B cell (primary cell): Measurements from ENCODE around the gene TCEAL9. TPM values are rescaled to one million over a fixed set of nuclear protein-coding genes. Genes with fewer than 3 reads are reported as not detected.

Source experiments
- ATAC-seq: fragments of 200-7000 bp; cut with Tn5 transposase; one replicate; pipeline ENCODE4 v1.10.0; 2021; ENCODE audit warnings: low read depth, mild to moderate bottlenecking, moderate number of reproducible peaks, moderate library complexity
- CTCF ChIA-PET: fragments of 350-600 bp; sonication (Branson Sonifier 250); formaldehyde crosslinking; loops from one replicate; lab custom pipeline; 2021; ENCODE audit warnings: antibody characterized with exemption, inconsistent platforms; lab: Charles Lee
- POLR2A ChIA-PET: fragments of 350-600 bp; sonication (Branson Sonifier 250); formaldehyde crosslinking; loops from one replicate; lab custom pipeline; 2021; ENCODE audit warnings: antibody characterized with exemption; lab: Charles Lee
- DNase-seq: peaks from one replicate; pipeline ENCODE4 v3.0.0; 2013
- H2AFZ ChIP-seq: 2 replicates; pipeline ENCODE4 v1.6.1; 2012; ENCODE audit warnings: mild to moderate bottlenecking, low read depth, low read length; ENCODE audit not compliant: insufficient read depth, poor library complexity, severe bottlenecking
- H3K27ac ChIP-seq, 2 donors: 1 replicate in 1 of 2; 2 replicates in 1 of 2; pipeline ENCODE4 v1.5.1; 2012 to 2013; ENCODE audit warnings: low read length in 2 of 2, mild to moderate bottlenecking in 2 of 2, moderate library complexity in 1 of 2
- H3K27me3 ChIP-seq, 4 experiments: fragments of 200-600 bp in 1 of 4; sonication (generic) in 1 of 4; replicated peaks in 1 of 4; 1 replicate in 2 of 4; 2 replicates in 2 of 4; pipeline versions ENCODE4 v1.6.1 to v1.7.0; 2013 to 2016; ENCODE audit warnings: low read length in 3 of 4, mild to moderate bottlenecking in 2 of 4, mixed read lengths in 1 of 4, moderate library complexity in 1 of 4; ENCODE audit not compliant: insufficient read depth in 4 of 4, control insufficient read depth in 3 of 4; ENCODE audit errors: control extremely low read depth in 1 of 4
- H3K36me3 ChIP-seq, 2 experiments: replicated peaks in 1 of 2; 1 replicate in 1 of 2; 2 replicates in 1 of 2; pipeline versions ENCODE4 v1.6.1 to v1.7.1; 2013; ENCODE audit warnings: low read length in 1 of 2; ENCODE audit not compliant: insufficient read depth in 2 of 2, control insufficient read depth in 1 of 2; ENCODE audit errors: control extremely low read depth in 1 of 2, extremely low read depth in 1 of 2
- H3K4me1 ChIP-seq, 2 donors: fragments of 200-600 bp in 1 of 2; sonication (generic) in 1 of 2; 1 replicate in 1 of 2; 2 replicates in 1 of 2; pipeline versions ENCODE4 v1.5.1 to v1.6.1; 2013 to 2017; ENCODE audit warnings: low read length in 2 of 2; ENCODE audit not compliant: control insufficient read depth in 2 of 2, insufficient read depth in 2 of 2
- H3K4me2 ChIP-seq: replicated peaks from 2 replicates; pipeline ENCODE3; 2012; ENCODE audit warnings: mild to moderate bottlenecking, low read depth, low read length; ENCODE audit not compliant: poor library complexity, severe bottlenecking
- H3K4me3 ChIP-seq, 5 experiments: fragments of 200-600 bp in 1 of 5; sonication (generic) in 1 of 5; 1 replicate in 3 of 5; 2 replicates in 2 of 5; pipeline versions ENCODE4 v1.5.1 to v1.7.0; 2011 to 2016; ENCODE audit warnings: low read length in 4 of 5, mild to moderate bottlenecking in 4 of 5, low read depth in 2 of 5, control low read depth in 1 of 5, moderate library complexity in 1 of 5; ENCODE audit not compliant: insufficient read depth in 1 of 5; ENCODE audit errors: control extremely low read depth in 1 of 5, extremely low read depth in 1 of 5
- H3K79me2 ChIP-seq: fragments of 200-600 bp; sonication (generic); one replicate; pipeline ENCODE4 v1.6.0; 2016; ENCODE audit warnings: low read length; ENCODE audit not compliant: control insufficient read depth, insufficient read depth
- H3K9ac ChIP-seq: fragments of 200-600 bp; sonication (generic); 2 replicates; pipeline ENCODE4 v1.6.1; 2017; ENCODE audit warnings: mild to moderate bottlenecking, low read length, moderate library complexity
- H3K9me3 ChIP-seq, 3 donors: one replicate each; pipeline versions ENCODE4 v1.6.1 to v1.7.1; 2013; ENCODE audit warnings: low read length in 2 of 3; ENCODE audit not compliant: control insufficient read depth in 2 of 3, insufficient read depth in 1 of 3; ENCODE audit errors: control extremely low read depth in 1 of 3
- H4K20me1 ChIP-seq: 2 replicates; pipeline ENCODE4 v1.6.0; 2012; ENCODE audit warnings: mild to moderate bottlenecking, low read length; ENCODE audit not compliant: insufficient read depth, control insufficient read depth, poor library complexity, severe bottlenecking
- H3K27ac Mint-ChIP-seq: one replicate; pipeline ENCODE4 v1.8.0; 2021; ENCODE audit warnings: mixed read lengths
- H3K27me3 Mint-ChIP-seq: one replicate; pipeline ENCODE4 v1.8.0; 2021; ENCODE audit warnings: mixed read lengths
- H3K4me1 Mint-ChIP-seq: one replicate; pipeline ENCODE4 v1.8.0; 2021; ENCODE audit warnings: mixed read lengths
- H3K4me3 Mint-ChIP-seq: one replicate; pipeline ENCODE4 v1.8.0; 2021; ENCODE audit warnings: mixed read lengths
- H3K9me3 Mint-ChIP-seq: one replicate; pipeline ENCODE4 v1.8.0; 2022; ENCODE audit warnings: mixed read lengths; ENCODE audit not compliant: insufficient read depth
- CTCF ChIP-seq: fragments of 200-600 bp; IDR thresholded peaks from one replicate; pipeline ENCODE4 v1.8.0; 2022; ENCODE audit warnings: antibody characterized with exemption, mild to moderate bottlenecking
- EZH2 ChIP-seq: IDR thresholded peaks from 2 replicates; pipeline ENCODE4 v1.6.1; 2012; ENCODE audit warnings: borderline replicate concordance, low read depth, mild to moderate bottlenecking, moderate library complexity, low read length; ENCODE audit not compliant: insufficient read depth, poor library complexity, severe bottlenecking
- WGBS: methylation state at CpG from one replicate; pipeline ENCODE4 v1.1.5; 2013; ENCODE audit warnings: missing lambda C conversion rate; ENCODE audit not compliant: insufficient coverage; 5-methylcytosine and 5-hydroxymethylcytosine counted together
- intact Hi-C: fragments of 100-400 bp; cut with micrococcal nuclease; formaldehyde crosslinking; loops from one replicate; pipeline ENCODE4 v1.10.0; 2022
- polyA plus RNA-seq: library from polyadenylated mRNA; depleted of rRNA; stranded (reverse); fragments of >200 nt; gene quantifications from 2 replicates; pipeline ENCODE4 v1.2.3, GENCODE V29; 2012
- total RNA-seq, 2 donors: library from RNA; stranded (reverse); fragments of 120-200 nt in 1 of 2; gene quantifications; 1 replicate in 1 of 2; 2 replicates in 1 of 2; pipeline versions ENCODE4 v1.2.3 to v1.2.4, GENCODE V29; 2013 to 2022

The TCEAL9 gene
- total and polyA plus RNA-seq, 2 donors (not counting 1 experiment from before 2014, with no cell fraction given) = 0.34 to 0.42 TPM

DNA sequence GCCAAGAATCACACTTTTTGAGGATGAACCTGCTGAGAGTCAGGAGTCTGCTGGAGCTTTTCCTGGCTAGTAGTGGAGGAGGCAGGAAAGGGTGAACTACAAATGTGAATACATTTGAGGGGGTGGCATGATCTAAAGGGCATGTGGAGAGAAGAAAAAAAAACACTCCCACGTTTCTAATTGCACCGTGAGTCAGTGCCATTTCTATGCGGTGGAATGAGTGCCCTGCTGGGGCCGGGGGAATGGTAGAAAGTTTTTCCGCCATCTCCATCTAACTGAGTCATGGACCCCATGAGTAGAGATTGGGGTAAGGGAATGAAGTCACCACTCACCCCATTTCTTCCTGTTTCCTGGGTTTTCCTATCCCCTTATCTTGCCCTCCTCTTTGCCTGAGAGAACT, 39.9 kb downstream of the TCEAL9 start:
- intact Hi-C loops = no loop called here
- CTCF ChIA-PET = no interaction called here

DNA sequence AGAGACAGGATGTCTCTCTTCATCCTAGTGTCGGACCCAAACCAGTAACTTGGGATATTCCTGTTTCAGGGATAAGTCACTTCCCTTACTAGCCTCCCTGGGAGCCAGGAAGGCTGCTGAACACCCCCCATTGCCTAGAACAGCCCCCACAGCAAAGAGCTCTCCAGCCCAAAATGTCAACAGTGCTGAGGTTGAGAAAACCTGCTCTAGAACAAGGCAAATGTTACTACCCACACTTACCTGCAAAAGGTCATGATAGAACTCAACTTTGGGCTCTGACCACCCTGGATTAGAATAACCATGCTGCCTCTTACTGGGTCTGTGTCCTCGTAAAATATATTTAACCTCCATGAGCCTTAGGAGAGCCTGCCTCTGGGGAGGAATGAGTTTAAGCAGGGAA, 40.4 kb downstream of the TCEAL9 start:
- ATAC-seq (no peak), DNase-seq (no peak)
- ChIA-PET CTCF (no interaction called here), POLR2A (no interaction called here)
- Histone ChIP-seq H3K9ac (no peak overlapping the region), H3K79me2 (no peaks in the 10 kb centered on the region), H2AFZ (no peak overlapping the region), H3K4me1 (no peaks in the 10 kb centered on the region), H3K4me2 (no peak overlapping the region), H3K36me3 (no peaks in the 10 kb centered on the region), H4K20me1 (no peaks in the 10 kb centered on the region), H3K4me3 (no peak overlapping the region), H3K9me3 (no peaks in the 10 kb centered on the region), H3K27me3 (no peaks in the 10 kb centered on the region), H3K27ac (no peak overlapping the region)
- intact Hi-C loops = no loop called here
- Mint-ChIP-seq H3K9me3 (no peaks in the 10 kb centered on the region), H3K27me3 (peaks cover under 1% of the 10 kb centered on the region), H3K4me3 (no peak overlapping the region), H3K27ac (no peak overlapping the region), H3K4me1 (no peaks in the 10 kb centered on the region)
- WGBS = no CpG with 5 or more reads among the region's 2 CpGs
- TF ChIP-seq CTCF (no peak), EZH2 (no peak)

More for the DNA sequence above, 39.9 kb downstream of the TCEAL9 start:
- Histone ChIP-seq H2AFZ (no peak overlapping the region), H3K27me3 (no peaks in the 10 kb centered on the region), H3K9ac (no peak overlapping the region), H3K9me3 (no peaks in the 10 kb centered on the region), H3K4me3 (no peak overlapping the region), H3K4me2 (no peak overlapping the region), H4K20me1 (no peaks in the 10 kb centered on the region), H3K27ac (no peak overlapping the region), H3K4me1 (no peaks in the 10 kb centered on the region), H3K79me2 (no peaks in the 10 kb centered on the region), H3K36me3 (no peaks in the 10 kb centered on the region)
- H3K27me3 Mint-ChIP-seq = no peaks in the 10 kb centered on the region
- no peak for ATAC-seq
- H3K9me3 Mint-ChIP-seq = no peaks in the 10 kb centered on the region
- no peaks in the 10 kb centered on the region for H3K4me1 Mint-ChIP-seq
- POLR2A ChIA-PET = no interaction called here
- no peak overlapping the region for H3K27ac Mint-ChIP-seq
- no peak overlapping the region for H3K4me3 Mint-ChIP-seq
- DNase-seq = no peak
- no peak for TF ChIP-seq CTCF
- no peak for TF ChIP-seq EZH2
- whole genome bisulfite sequencing = no CpG with 5 or more reads among the region's 5 CpGs
